Neural cell (in vitro differentiated cells): Measurements from ENCODE around the gene ENTPD1. TPM values are rescaled to one million over a fixed set of nuclear protein-coding genes. Genes with fewer than 3 reads are reported as not detected.

Source experiments
- H2AFZ ChIP-seq: fragments of 200-600, 300-800 bp; sonication (generic), shearing (Covaris generic); 2 replicates; pipeline ENCODE4 v1.6.0; 2014; ENCODE audit warnings: low read depth, mild to moderate bottlenecking, antibody characterized with exemption, low read length, moderate library complexity
- H3F3A ChIP-seq: fragments of 200-600 bp; shearing (Covaris generic); 2 replicates; pipeline ENCODE4 v1.6.1; 2016; ENCODE audit warnings: mild to moderate bottlenecking, moderate library complexity, mixed read lengths, antibody characterized with exemption, low read length; ENCODE audit not compliant: insufficient read depth, poor library complexity, severe bottlenecking
- H3K27ac ChIP-seq: fragments of 200-600, 300-800 bp; sonication (generic), shearing (Covaris generic); 2 replicates; pipeline ENCODE4 v1.5.1; 2014; ENCODE audit warnings: mild to moderate bottlenecking, low read length, moderate library complexity
- H3K27me3 ChIP-seq: fragments of 300-800, 200-600 bp; sonication (generic), shearing (Covaris generic); 2 replicates; pipeline ENCODE4 v1.6.0; 2014; ENCODE audit warnings: mild to moderate bottlenecking, low read depth, low read length, moderate library complexity; ENCODE audit not compliant: insufficient read depth
- H3K36me3 ChIP-seq: fragments of 300-800, 200-600 bp; sonication (generic), shearing (Covaris generic); 2 replicates; pipeline ENCODE4 v1.5.1; 2014; ENCODE audit warnings: mild to moderate bottlenecking, antibody characterized with exemption, low read length, moderate library complexity; ENCODE audit not compliant: insufficient read depth
- H3K4me2 ChIP-seq: fragments of 300-800, 200-600 bp; sonication (generic), shearing (Covaris generic); 2 replicates; pipeline ENCODE4 v1.6.0; 2014; ENCODE audit warnings: mild to moderate bottlenecking, low read length
- H3K4me3 ChIP-seq: fragments of 300-800, 200-600 bp; sonication (generic), shearing (Covaris generic); 2 replicates; pipeline ENCODE4 v1.5.1; 2014; ENCODE audit warnings: mild to moderate bottlenecking, low read length, moderate library complexity
- H3K79me2 ChIP-seq: fragments of 200-600 bp; shearing (Covaris generic); replicated peaks from 2 replicates; pipeline ENCODE4 v1.6.0; 2014; ENCODE audit warnings: mild to moderate bottlenecking, low read length, moderate library complexity; ENCODE audit not compliant: insufficient read depth
- H3K9ac ChIP-seq: fragments of 300-800, 200-600 bp; sonication (generic), shearing (Covaris generic); 2 replicates; pipeline ENCODE4 v1.6.1; 2016; ENCODE audit warnings: mild to moderate bottlenecking, low read length, mixed read lengths
- H3K9me2 ChIP-seq: fragments of 200-600 bp; shearing (Covaris generic); 2 replicates; pipeline ENCODE4 v1.6.1; 2016; ENCODE audit warnings: mild to moderate bottlenecking, low read length, mixed read lengths; ENCODE audit not compliant: insufficient read depth
- H3K9me3 ChIP-seq: fragments of 200-600, 300-800 bp; sonication (generic), shearing (Covaris generic); 2 replicates; pipeline ENCODE4 v1.6.1; 2016; ENCODE audit warnings: mild to moderate bottlenecking, mixed run types, low read length, moderate library complexity, mixed read lengths
- H4K20me1 ChIP-seq: fragments of 200-600 bp; shearing (Covaris generic); 2 replicates; pipeline ENCODE4 v1.6.1; 2016; ENCODE audit warnings: mild to moderate bottlenecking, mixed run types; ENCODE audit not compliant: insufficient read depth
- EP300 ChIP-seq: fragments of 450-650 bp; conservative IDR thresholded peaks from 2 replicates; pipeline ENCODE4 v1.6.1; 2014; ENCODE audit warnings: antibody characterized with exemption, mild to moderate bottlenecking, moderate library complexity; ENCODE audit not compliant: poor library complexity, severe bottlenecking
- EZH2 ChIP-seq: fragments of 200-600, 300-800 bp; shearing (Covaris generic), sonication (generic); IDR thresholded peaks from 2 replicates; pipeline ENCODE4 v1.6.1; 2014; ENCODE audit warnings: antibody characterized with exemption, low read length, borderline replicate concordance, mild to moderate bottlenecking; ENCODE audit not compliant: insufficient read depth, poor library complexity, severe bottlenecking
- MXI1 ChIP-seq: fragments of 450-650 bp; conservative IDR thresholded peaks from 2 replicates; pipeline ENCODE4 v1.6.1; 2014; ENCODE audit warnings: antibody characterized with exemption, mild to moderate bottlenecking; ENCODE audit not compliant: poor library complexity, severe bottlenecking
- POLR2AphosphoS5 ChIP-seq: IDR thresholded peaks from 2 replicates; pipeline ENCODE4 v1.6.1; 2012
- RAD21 ChIP-seq: fragments of 450-650 bp; conservative IDR thresholded peaks from 2 replicates; pipeline ENCODE4 v1.6.1; 2014; ENCODE audit warnings: antibody characterized with exemption, mild to moderate bottlenecking, moderate library complexity
- SMC3 ChIP-seq: fragments of 450-650 bp; conservative IDR thresholded peaks from 2 replicates; pipeline ENCODE4 v1.6.1; 2014; ENCODE audit warnings: antibody characterized with exemption, mild to moderate bottlenecking, moderate library complexity; ENCODE audit not compliant: poor library complexity
- TAF1 ChIP-seq: IDR thresholded peaks from 2 replicates; pipeline ENCODE4 v1.6.1; 2012; ENCODE audit warnings: low read depth
- polyA plus RNA-seq: library from polyadenylated mRNA; depleted of rRNA; stranded (reverse); fragments of >200 nt; gene quantifications from 2 replicates; pipeline ENCODE4 v1.2.3, GENCODE V29; 2014
- TF ChIP-seq, protein P1 (sequence below): IDR thresholded peaks from 2 replicates; pipeline ENCODE4 v1.6.1; 2012; ENCODE audit warnings: borderline replicate concordance
- TF ChIP-seq, protein P2 (sequence below): fragments of 450-650 bp; IDR thresholded peaks from 2 replicates; pipeline ENCODE4 v1.5.1; 2014; ENCODE audit warnings: antibody characterized with exemption, mild to moderate bottlenecking, moderate library complexity; ENCODE audit not compliant: poor library complexity, severe bottlenecking

The ENTPD1 gene
- polyA plus RNA-seq, 1 donor from 2014 or later, result 0.57 TPM

DNA sequence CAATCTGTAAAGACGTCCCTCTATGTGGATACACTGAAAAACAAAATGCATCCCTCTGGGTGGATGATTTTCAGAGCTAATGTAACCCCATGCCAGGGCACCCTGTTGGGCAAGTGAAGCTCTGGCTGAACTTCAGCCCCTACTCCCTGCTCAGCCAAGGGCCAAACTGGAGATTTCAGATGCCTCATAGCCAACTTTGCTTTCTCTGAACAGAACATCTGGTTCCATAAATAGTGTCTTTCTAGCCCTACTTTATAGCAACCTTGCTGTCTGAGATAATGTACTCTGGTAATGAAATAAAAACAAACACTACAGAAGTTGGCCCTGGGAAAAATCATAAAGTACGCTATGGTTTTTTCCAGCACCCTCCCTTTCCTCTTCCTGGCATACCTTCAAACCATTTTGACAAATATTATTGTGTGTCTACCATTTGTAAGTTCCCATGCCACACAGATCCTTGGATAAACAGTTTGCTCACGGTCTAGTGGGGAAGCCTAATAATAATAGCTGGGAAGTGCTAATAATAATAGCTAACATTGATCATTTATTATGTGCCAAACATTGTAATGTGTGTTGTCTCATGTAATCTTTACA lies 3.4 kb downstream of the ENTPD1 start:
- Histone ChIP-seq H3K9ac (no peak overlapping the region), H3K36me3 (no peaks in the 10 kb centered on the region), H3K4me2 (no peak overlapping the region), H3K27ac (no peak overlapping the region), H3K9me3 (no peaks in the 10 kb centered on the region), H3K27me3 (no peaks in the 10 kb centered on the region), H3F3A (no peaks in the 10 kb centered on the region), H4K20me1 (no peaks in the 10 kb centered on the region), H3K9me2 (no peaks in the 10 kb centered on the region), H3K79me2 (no peaks in the 10 kb centered on the region), H3K4me3 (no peak overlapping the region), H2AFZ (no peak overlapping the region)
- no peak for TF ChIP-seq EP300
- TF ChIP-seq TAF1, result no peak
- TF ChIP-seq, protein P1, sequence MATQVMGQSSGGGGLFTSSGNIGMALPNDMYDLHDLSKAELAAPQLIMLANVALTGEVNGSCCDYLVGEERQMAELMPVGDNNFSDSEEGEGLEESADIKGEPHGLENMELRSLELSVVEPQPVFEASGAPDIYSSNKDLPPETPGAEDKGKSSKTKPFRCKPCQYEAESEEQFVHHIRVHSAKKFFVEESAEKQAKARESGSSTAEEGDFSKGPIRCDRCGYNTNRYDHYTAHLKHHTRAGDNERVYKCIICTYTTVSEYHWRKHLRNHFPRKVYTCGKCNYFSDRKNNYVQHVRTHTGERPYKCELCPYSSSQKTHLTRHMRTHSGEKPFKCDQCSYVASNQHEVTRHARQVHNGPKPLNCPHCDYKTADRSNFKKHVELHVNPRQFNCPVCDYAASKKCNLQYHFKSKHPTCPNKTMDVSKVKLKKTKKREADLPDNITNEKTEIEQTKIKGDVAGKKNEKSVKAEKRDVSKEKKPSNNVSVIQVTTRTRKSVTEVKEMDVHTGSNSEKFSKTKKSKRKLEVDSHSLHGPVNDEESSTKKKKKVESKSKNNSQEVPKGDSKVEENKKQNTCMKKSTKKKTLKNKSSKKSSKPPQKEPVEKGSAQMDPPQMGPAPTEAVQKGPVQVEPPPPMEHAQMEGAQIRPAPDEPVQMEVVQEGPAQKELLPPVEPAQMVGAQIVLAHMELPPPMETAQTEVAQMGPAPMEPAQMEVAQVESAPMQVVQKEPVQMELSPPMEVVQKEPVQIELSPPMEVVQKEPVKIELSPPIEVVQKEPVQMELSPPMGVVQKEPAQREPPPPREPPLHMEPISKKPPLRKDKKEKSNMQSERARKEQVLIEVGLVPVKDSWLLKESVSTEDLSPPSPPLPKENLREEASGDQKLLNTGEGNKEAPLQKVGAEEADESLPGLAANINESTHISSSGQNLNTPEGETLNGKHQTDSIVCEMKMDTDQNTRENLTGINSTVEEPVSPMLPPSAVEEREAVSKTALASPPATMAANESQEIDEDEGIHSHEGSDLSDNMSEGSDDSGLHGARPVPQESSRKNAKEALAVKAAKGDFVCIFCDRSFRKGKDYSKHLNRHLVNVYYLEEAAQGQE, result no peak
- TF ChIP-seq MXI1, result no peak
- TF ChIP-seq, protein P2, sequence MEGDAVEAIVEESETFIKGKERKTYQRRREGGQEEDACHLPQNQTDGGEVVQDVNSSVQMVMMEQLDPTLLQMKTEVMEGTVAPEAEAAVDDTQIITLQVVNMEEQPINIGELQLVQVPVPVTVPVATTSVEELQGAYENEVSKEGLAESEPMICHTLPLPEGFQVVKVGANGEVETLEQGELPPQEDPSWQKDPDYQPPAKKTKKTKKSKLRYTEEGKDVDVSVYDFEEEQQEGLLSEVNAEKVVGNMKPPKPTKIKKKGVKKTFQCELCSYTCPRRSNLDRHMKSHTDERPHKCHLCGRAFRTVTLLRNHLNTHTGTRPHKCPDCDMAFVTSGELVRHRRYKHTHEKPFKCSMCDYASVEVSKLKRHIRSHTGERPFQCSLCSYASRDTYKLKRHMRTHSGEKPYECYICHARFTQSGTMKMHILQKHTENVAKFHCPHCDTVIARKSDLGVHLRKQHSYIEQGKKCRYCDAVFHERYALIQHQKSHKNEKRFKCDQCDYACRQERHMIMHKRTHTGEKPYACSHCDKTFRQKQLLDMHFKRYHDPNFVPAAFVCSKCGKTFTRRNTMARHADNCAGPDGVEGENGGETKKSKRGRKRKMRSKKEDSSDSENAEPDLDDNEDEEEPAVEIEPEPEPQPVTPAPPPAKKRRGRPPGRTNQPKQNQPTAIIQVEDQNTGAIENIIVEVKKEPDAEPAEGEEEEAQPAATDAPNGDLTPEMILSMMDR, result no peak
- TF ChIP-seq SMC3, result no peak
- TF ChIP-seq RAD21, result no peak
- TF ChIP-seq POLR2AphosphoS5, result no peak
- no peak for TF ChIP-seq EZH2

DNA sequence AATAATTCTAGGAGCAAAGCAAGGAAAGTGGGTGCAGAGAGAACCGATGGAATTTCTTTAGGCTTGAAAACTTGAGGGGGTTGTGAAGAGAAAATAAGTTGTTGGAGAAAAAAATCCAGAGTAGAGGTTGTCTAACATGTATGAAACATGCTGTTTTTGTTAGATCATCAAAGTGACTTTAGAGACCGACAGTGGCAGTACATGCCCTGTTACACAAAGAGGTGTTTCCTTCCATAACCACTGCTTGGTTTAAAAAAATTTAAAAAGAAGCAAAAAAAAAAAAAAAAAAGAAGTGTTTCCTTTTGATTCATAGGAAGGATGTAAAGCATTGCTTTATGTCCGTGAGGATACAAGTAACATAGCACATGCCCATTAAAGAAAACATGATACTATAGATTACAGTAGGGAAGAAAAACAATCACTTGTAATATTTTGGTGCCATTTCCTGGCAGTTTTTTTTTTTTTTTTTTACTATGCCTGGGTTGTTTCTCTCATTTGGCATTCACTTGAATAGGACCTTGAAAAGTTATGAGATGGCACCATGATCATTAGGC lies 6.1 kb downstream of the ENTPD1 start:
- Histone ChIP-seq H3K27ac (no peak overlapping the region), H3K4me2 (no peak overlapping the region), H3K9me2 (no peaks in the 10 kb centered on the region), H3K36me3 (no peaks in the 10 kb centered on the region), H3K9ac (no peak overlapping the region), H3F3A (no peaks in the 10 kb centered on the region), H3K4me3 (no peak overlapping the region), H3K9me3 (no peaks in the 10 kb centered on the region), H4K20me1 (no peaks in the 10 kb centered on the region), H2AFZ (no peak overlapping the region), H3K27me3 (no peaks in the 10 kb centered on the region), H3K79me2 (no peaks in the 10 kb centered on the region)
- TF ChIP-seq MXI1 (no peak), POLR2AphosphoS5 (no peak), SMC3 (no peak), TAF1 (no peak), EZH2 (no peak), EP300 (no peak), RAD21 (no peak)
- TF ChIP-seq, protein P1, result no peak
- TF ChIP-seq, protein P2, result no peak
